ENCODE results near the gene OR5M10. TPM values are rescaled to one million over a fixed set of nuclear protein-coding genes. Genes with fewer than 3 reads are reported as not detected.

Gene OR5M10
- total RNA-seq (2022; extraction: Qiagen RNA extraction; ENCODE audit: low read depth) = not detected in 5 replicates

GRCh38 chr11:56577621-56578020, at the start of gene OR5M10:
Gene OR5M10, minus strand, starts transcription at chr11:56577721. Its CDS starts 0 bp downstream, at chr11:56577721.

GRCh38 chr11:56543157-56543556, 34.4 kb downstream of the OR5M10 start, which contains the start of gene OR5M11:
Gene OR5M11, minus strand, starts transcription at chr11:56543257. Its CDS starts 0 bp downstream, at chr11:56543257.

Other genes with a start within 250 kb of the OR5M10 start
- gene OR8K1, start 231.7 kb downstream of the OR5M10 start, total RNA-seq (2022; extraction: Qiagen RNA extraction; ENCODE audit: low read depth) = not detected in 5 replicates
- gene OR8J1, start 223.4 kb downstream of the OR5M10 start, total RNA-seq (2022; extraction: Qiagen RNA extraction; ENCODE audit: low read depth) = not detected in 5 replicates
- gene OR8U1, start 202.1 kb downstream of the OR5M10 start, total RNA-seq (2022; extraction: Qiagen RNA extraction; ENCODE audit: low read depth) = not detected in 5 replicates
- not detected in 5 replicates for gene OR5AL1, start 165.0 kb downstream of the OR5M10 start, total RNA-seq (2022; extraction: Qiagen RNA extraction; ENCODE audit: low read depth)
- gene OR5M3, start 104.4 kb downstream of the OR5M10 start, total RNA-seq (2022; extraction: Qiagen RNA extraction; ENCODE audit: low read depth) = not detected in 5 replicates
- gene OR5M8, start 86.4 kb downstream of the OR5M10 start, total RNA-seq (2022; extraction: Qiagen RNA extraction; ENCODE audit: low read depth) = not detected in 5 replicates
- gene OR5M11, start 34.5 kb downstream of the OR5M10 start, total RNA-seq (2022; extraction: Qiagen RNA extraction; ENCODE audit: low read depth) = not detected in 5 replicates
- gene OR5M1, start 37.2 kb upstream of the OR5M10 start, total RNA-seq (2022; extraction: Qiagen RNA extraction; ENCODE audit: low read depth) = not detected in 5 replicates
- gene OR5AP2, start 64.7 kb upstream of the OR5M10 start, total RNA-seq (2022; extraction: Qiagen RNA extraction; ENCODE audit: low read depth) = not detected in 5 replicates
- not detected in 5 replicates for gene OR5AR1, start 86.0 kb upstream of the OR5M10 start, total RNA-seq (2022; extraction: Qiagen RNA extraction; ENCODE audit: low read depth)
- not detected in 5 replicates for gene OR9G1, start 121.4 kb upstream of the OR5M10 start, total RNA-seq (2022; extraction: Qiagen RNA extraction; ENCODE audit: low read depth)
- not detected in 5 replicates for gene OR9G4, start 171.0 kb upstream of the OR5M10 start, total RNA-seq (2022; extraction: Qiagen RNA extraction; ENCODE audit: low read depth)